PC-3 (cell line): Measurements from ENCODE around the gene TARDBP. TPM values are rescaled to one million over a fixed set of nuclear protein-coding genes. Genes with fewer than 3 reads are reported as not detected.

Experiments
- ATAC-seq: fragments of 200-7000 bp; cut with Tn5 transposase; 2 replicates; pipeline ENCODE4 v1.9.1; 2020; ENCODE audit warnings: mild to moderate bottlenecking, moderate library complexity
- BruUV-seq: library from RNA; stranded (reverse); fragments of 400-500 nt; replicated peaks from 2 replicates; lab custom pipeline; 2021; lab: Mats Ljungman, UMichigan
- CTCF ChIA-PET: fragments of 300-600 bp; sonication (Branson Sonifier 250); formaldehyde crosslinking; loops from one replicate; lab custom pipeline; 2022; ENCODE audit warnings: antibody characterized with exemption; lab: Charles Lee
- POLR2A ChIA-PET: fragments of 300-600 bp; sonication (Branson Sonifier 250); formaldehyde crosslinking; loops from one replicate; lab custom pipeline; 2022; ENCODE audit warnings: antibody characterized with exemption; ENCODE audit not compliant: unreplicated experiment; lab: Charles Lee
- DNase-seq: peaks from one replicate; pipeline ENCODE4 v3.0.0-alpha.2; 2015
- H2AFZ ChIP-seq: fragments of 300-600 bp; sonication (generic); 2 replicates; pipeline ENCODE4 v1.6.0; 2016; ENCODE audit warnings: antibody characterized with exemption, low read length
- H3F3A ChIP-seq: fragments of 300-600 bp; sonication (generic); one replicate; pipeline ENCODE4 v1.6.0; 2017; ENCODE audit warnings: antibody characterized with exemption, low read length, control low read depth, mild to moderate bottlenecking; ENCODE audit not compliant: unreplicated experiment
- H3K27ac ChIP-seq: fragments of 300-600 bp; sonication (generic); 2 replicates; pipeline ENCODE4 v1.5.1; 2016; ENCODE audit warnings: mild to moderate bottlenecking, low read length
- H3K27me3 ChIP-seq: fragments of 300-600 bp; sonication (generic); 2 replicates; pipeline ENCODE4 v1.6.1; 2016; ENCODE audit warnings: low read length, mixed read lengths
- H3K36me3 ChIP-seq: fragments of 300-600 bp; sonication (generic); 2 replicates; pipeline ENCODE4 v1.6.1; 2016; ENCODE audit warnings: low read depth, mixed run types, low read length, mixed read lengths
- H3K4me1 ChIP-seq: fragments of 300-600 bp; sonication (generic); 2 replicates; pipeline ENCODE4 v1.5.1; 2016; ENCODE audit warnings: low read length; ENCODE audit not compliant: insufficient read depth
- H3K4me2 ChIP-seq: fragments of 300-600 bp; sonication (generic); 2 replicates; pipeline ENCODE4 v1.6.0; 2016; ENCODE audit warnings: low read length
- H3K4me3 ChIP-seq: fragments of 300-600 bp; sonication (generic); 2 replicates; pipeline ENCODE4 v1.5.1; 2016; ENCODE audit warnings: mild to moderate bottlenecking, low read length, mixed read lengths
- H3K79me2 ChIP-seq: fragments of 300-600 bp; sonication (generic); 2 replicates; pipeline ENCODE4 v1.6.1; 2017; ENCODE audit warnings: low read length, mixed read lengths
- H3K9ac ChIP-seq: fragments of 300-600 bp; sonication (generic); 2 replicates; pipeline ENCODE4 v1.6.0; 2016; ENCODE audit warnings: mild to moderate bottlenecking, low read length
- H3K9me2 ChIP-seq: fragments of 300-600 bp; sonication (generic); replicated peaks from 2 replicates; pipeline ENCODE4 v1.6.1; 2016; ENCODE audit warnings: mixed run types, low read length, mixed read lengths
- H3K9me3 ChIP-seq: fragments of 300-600 bp; sonication (generic); 2 replicates; pipeline ENCODE4 v1.6.1; 2016; ENCODE audit warnings: low read length, mixed read lengths
- H4K20me1 ChIP-seq: fragments of 300-600 bp; sonication (generic); 2 replicates; pipeline ENCODE4 v1.6.1; 2016; ENCODE audit warnings: low read length, mixed read lengths
- EZH2 ChIP-seq: fragments of 300-600 bp; sonication (generic); IDR thresholded peaks from one replicate; pipeline ENCODE4 v1.6.1; 2017; ENCODE audit warnings: antibody characterized with exemption, mild to moderate bottlenecking, low read length; ENCODE audit not compliant: unreplicated experiment
- EZH2phosphoT487 ChIP-seq: fragments of 300-600 bp; sonication (generic); IDR thresholded peaks from 2 replicates; pipeline ENCODE4 v1.6.1; 2018; ENCODE audit warnings: mild to moderate bottlenecking, antibody characterized with exemption, low read length, borderline replicate concordance
- intact Hi-C: fragments of 100-400 bp; cut with micrococcal nuclease; formaldehyde crosslinking; loops from 2 replicates; pipeline ENCODE4 v1.9.0; 2023
- total RNA-seq: library from RNA; depleted of rRNA; stranded (reverse); fragments of >200 nt; gene quantifications from 2 replicates; pipeline ENCODE4 v1.2.3, GENCODE V29; 2014
- TF ChIP-seq, protein P1 (sequence below): fragments of 300-600 bp; sonication (generic); conservative IDR thresholded peaks from 2 replicates; pipeline ENCODE4 v1.5.1; 2017; ENCODE audit warnings: antibody characterized with exemption, low read depth, mild to moderate bottlenecking, low read length

The TARDBP gene
- total RNA-seq, 1 experiment from 2014 or later: 78.5 TPM

DNA sequence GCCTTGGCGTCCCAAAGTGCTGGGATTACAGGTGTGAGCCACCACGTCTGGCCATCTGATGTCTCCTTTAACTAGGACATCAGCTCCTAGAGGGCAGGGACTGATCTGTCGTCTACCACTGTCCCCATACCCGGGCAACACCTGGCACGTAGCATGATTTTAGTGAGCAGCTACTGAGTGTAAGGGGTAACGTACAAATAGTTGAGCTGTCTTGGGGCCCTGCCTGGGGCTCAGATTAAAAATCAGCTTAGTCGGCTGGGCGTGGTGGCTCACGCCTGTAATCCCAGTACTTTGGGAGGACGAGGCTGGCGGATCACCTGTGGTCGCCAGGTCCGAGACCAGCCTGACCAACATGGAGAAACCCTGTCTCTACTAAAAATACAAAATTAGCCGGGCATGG lies 45.6 kb downstream of the TARDBP start:
- Histone ChIP-seq H3K27ac (no peak overlapping the region), H3K4me1 (peaks cover 16% of the 10 kb centered on the region; the same call in 1 of the 2 replicates), H3K9me3 (no peaks in the 10 kb centered on the region), H3K4me3 (peak overlapping the region; percentile 100; the same call in 1 of the 2 replicates), H3K4me2 (peak overlapping the region; percentile 99), H4K20me1 (no peaks in the 10 kb centered on the region), H3F3A (no peaks in the 10 kb centered on the region), H3K9ac (peak overlapping the region; percentile 99; the same call in 1 of the 2 replicates), H3K36me3 (peaks cover 21% of the 10 kb centered on the region), H2AFZ (no peak overlapping the region), H3K27me3 (no peaks in the 10 kb centered on the region), H3K9me2 (no peaks in the 10 kb centered on the region), H3K79me2 (peaks cover 53% of the 10 kb centered on the region)
- POLR2A ChIA-PET: interaction anchor here (0.6 kb wide), 1 partner anchor 139 kb away, joined by 5 read pairs; no protein-coding TSS in a partner anchor
- intact Hi-C loops: no loop called here
- CTCF ChIA-PET: no interaction called here
- TF ChIP-seq EZH2 (no peak), EZH2phosphoT487 (no peak)
- TF ChIP-seq, protein P1, sequence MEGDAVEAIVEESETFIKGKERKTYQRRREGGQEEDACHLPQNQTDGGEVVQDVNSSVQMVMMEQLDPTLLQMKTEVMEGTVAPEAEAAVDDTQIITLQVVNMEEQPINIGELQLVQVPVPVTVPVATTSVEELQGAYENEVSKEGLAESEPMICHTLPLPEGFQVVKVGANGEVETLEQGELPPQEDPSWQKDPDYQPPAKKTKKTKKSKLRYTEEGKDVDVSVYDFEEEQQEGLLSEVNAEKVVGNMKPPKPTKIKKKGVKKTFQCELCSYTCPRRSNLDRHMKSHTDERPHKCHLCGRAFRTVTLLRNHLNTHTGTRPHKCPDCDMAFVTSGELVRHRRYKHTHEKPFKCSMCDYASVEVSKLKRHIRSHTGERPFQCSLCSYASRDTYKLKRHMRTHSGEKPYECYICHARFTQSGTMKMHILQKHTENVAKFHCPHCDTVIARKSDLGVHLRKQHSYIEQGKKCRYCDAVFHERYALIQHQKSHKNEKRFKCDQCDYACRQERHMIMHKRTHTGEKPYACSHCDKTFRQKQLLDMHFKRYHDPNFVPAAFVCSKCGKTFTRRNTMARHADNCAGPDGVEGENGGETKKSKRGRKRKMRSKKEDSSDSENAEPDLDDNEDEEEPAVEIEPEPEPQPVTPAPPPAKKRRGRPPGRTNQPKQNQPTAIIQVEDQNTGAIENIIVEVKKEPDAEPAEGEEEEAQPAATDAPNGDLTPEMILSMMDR: no peak
- ATAC-seq (no peak), DNase-seq (no peak)
- BruUV-seq: no TSS peak

GRCh38 chr1:11058595-11059154 lies 46.2 kb downstream of the TARDBP start:
- Histone ChIP-seq H3K36me3 (peaks cover 21% of the 10 kb centered on the region), H3K4me3 (peak overlapping the region; percentile 100), H3K4me2 (peak overlapping the region; percentile 99), H2AFZ (peak overlapping the region; percentile 61; the same call in 1 of the 2 replicates), H3K9me3 (no peaks in the 10 kb centered on the region), H4K20me1 (no peaks in the 10 kb centered on the region), H3F3A (no peaks in the 10 kb centered on the region), H3K9ac (peak overlapping the region; percentile 99), H3K27me3 (no peaks in the 10 kb centered on the region), H3K27ac (no peak overlapping the region), H3K4me1 (peaks cover 16% of the 10 kb centered on the region; the same call in 1 of the 2 replicates), H3K9me2 (no peaks in the 10 kb centered on the region), H3K79me2 (peaks cover 53% of the 10 kb centered on the region)
- ChIA-PET CTCF (no interaction called here), POLR2A (interaction anchor here (0.6 kb wide), 1 partner anchor 138 kb away, joined by 5 read pairs; no protein-coding TSS in a partner anchor)
- ATAC-seq (no peak), DNase-seq (no peak)
- TF ChIP-seq, protein P1: no peak
- TF ChIP-seq EZH2 (no peak), EZH2phosphoT487 (no peak)
- intact Hi-C loops: no loop called here
- TSS peak; percentile 39 for BruUV-seq
